GM12891 (cell line): Measurements from ENCODE around the gene C4orf50.

Experiments used
- PAX5 ChIP-seq: IDR thresholded peaks from 2 replicates; pipeline ENCODE4 v1.6.1; 2011; ENCODE audit warnings: low read length, moderate library complexity, mild to moderate bottlenecking; ENCODE audit not compliant: insufficient read depth, severe bottlenecking
- POLR2A ChIP-seq: IDR thresholded peaks from 2 replicates; pipeline ENCODE4 v1.6.1; 2011; ENCODE audit warnings: low read depth, low read length, control low read depth
- POLR2AphosphoS5 ChIP-seq: IDR thresholded peaks from 2 replicates; pipeline ENCODE4 v1.6.1; 2011; ENCODE audit warnings: low read depth, low read length, control low read depth
- SPI1 ChIP-seq: IDR thresholded peaks from 2 replicates; pipeline ENCODE4 v1.6.1; 2011; ENCODE audit warnings: low read depth, low read length, control low read depth

GRCh38 chr4:5881340-5881739, 136.9 kb downstream of the C4orf50 start:
- TF ChIP-seq POLR2A = no peak
- TF ChIP-seq PAX5 = no peak
- TF ChIP-seq SPI1 = no peak
- TF ChIP-seq POLR2AphosphoS5 = no peak
